Neural cell (in vitro differentiated cells): ENCODE results near the gene SLC6A3. TPM values are rescaled to one million over a fixed set of nuclear protein-coding genes. Genes with fewer than 3 reads are reported as not detected.

Experiments
- H2AFZ ChIP-seq: fragments of 200-600, 300-800 bp; sonication (generic), shearing (Covaris generic); 2 replicates; pipeline ENCODE4 v1.6.0; 2014; ENCODE audit warnings: low read depth, mild to moderate bottlenecking, antibody characterized with exemption, low read length, moderate library complexity
- H3F3A ChIP-seq: fragments of 200-600 bp; shearing (Covaris generic); 2 replicates; pipeline ENCODE4 v1.6.1; 2016; ENCODE audit warnings: mild to moderate bottlenecking, moderate library complexity, mixed read lengths, antibody characterized with exemption, low read length; ENCODE audit not compliant: insufficient read depth, poor library complexity, severe bottlenecking
- H3K27ac ChIP-seq: fragments of 200-600, 300-800 bp; sonication (generic), shearing (Covaris generic); 2 replicates; pipeline ENCODE4 v1.5.1; 2014; ENCODE audit warnings: mild to moderate bottlenecking, low read length, moderate library complexity
- H3K27me3 ChIP-seq: fragments of 300-800, 200-600 bp; sonication (generic), shearing (Covaris generic); 2 replicates; pipeline ENCODE4 v1.6.0; 2014; ENCODE audit warnings: mild to moderate bottlenecking, low read depth, low read length, moderate library complexity; ENCODE audit not compliant: insufficient read depth
- H3K36me3 ChIP-seq: fragments of 300-800, 200-600 bp; sonication (generic), shearing (Covaris generic); 2 replicates; pipeline ENCODE4 v1.5.1; 2014; ENCODE audit warnings: mild to moderate bottlenecking, antibody characterized with exemption, low read length, moderate library complexity; ENCODE audit not compliant: insufficient read depth
- H3K4me2 ChIP-seq: fragments of 300-800, 200-600 bp; sonication (generic), shearing (Covaris generic); 2 replicates; pipeline ENCODE4 v1.6.0; 2014; ENCODE audit warnings: mild to moderate bottlenecking, low read length
- H3K4me3 ChIP-seq: fragments of 300-800, 200-600 bp; sonication (generic), shearing (Covaris generic); 2 replicates; pipeline ENCODE4 v1.5.1; 2014; ENCODE audit warnings: mild to moderate bottlenecking, low read length, moderate library complexity
- H3K79me2 ChIP-seq: fragments of 200-600 bp; shearing (Covaris generic); replicated peaks from 2 replicates; pipeline ENCODE4 v1.6.0; 2014; ENCODE audit warnings: mild to moderate bottlenecking, low read length, moderate library complexity; ENCODE audit not compliant: insufficient read depth
- H3K9ac ChIP-seq: fragments of 300-800, 200-600 bp; sonication (generic), shearing (Covaris generic); 2 replicates; pipeline ENCODE4 v1.6.1; 2016; ENCODE audit warnings: mild to moderate bottlenecking, low read length, mixed read lengths
- H3K9me2 ChIP-seq: fragments of 200-600 bp; shearing (Covaris generic); 2 replicates; pipeline ENCODE4 v1.6.1; 2016; ENCODE audit warnings: mild to moderate bottlenecking, low read length, mixed read lengths; ENCODE audit not compliant: insufficient read depth
- H3K9me3 ChIP-seq: fragments of 200-600, 300-800 bp; sonication (generic), shearing (Covaris generic); 2 replicates; pipeline ENCODE4 v1.6.1; 2016; ENCODE audit warnings: mild to moderate bottlenecking, mixed run types, low read length, moderate library complexity, mixed read lengths
- H4K20me1 ChIP-seq: fragments of 200-600 bp; shearing (Covaris generic); 2 replicates; pipeline ENCODE4 v1.6.1; 2016; ENCODE audit warnings: mild to moderate bottlenecking, mixed run types; ENCODE audit not compliant: insufficient read depth
- CTCF ChIP-seq: fragments of 450-650 bp; IDR thresholded peaks from 2 replicates; pipeline ENCODE4 v1.5.1; 2014; ENCODE audit warnings: antibody characterized with exemption, mild to moderate bottlenecking, moderate library complexity; ENCODE audit not compliant: poor library complexity, severe bottlenecking
- EP300 ChIP-seq: fragments of 450-650 bp; conservative IDR thresholded peaks from 2 replicates; pipeline ENCODE4 v1.6.1; 2014; ENCODE audit warnings: antibody characterized with exemption, mild to moderate bottlenecking, moderate library complexity; ENCODE audit not compliant: poor library complexity, severe bottlenecking
- EZH2 ChIP-seq: fragments of 200-600, 300-800 bp; shearing (Covaris generic), sonication (generic); IDR thresholded peaks from 2 replicates; pipeline ENCODE4 v1.6.1; 2014; ENCODE audit warnings: antibody characterized with exemption, low read length, borderline replicate concordance, mild to moderate bottlenecking; ENCODE audit not compliant: insufficient read depth, poor library complexity, severe bottlenecking
- MXI1 ChIP-seq: fragments of 450-650 bp; conservative IDR thresholded peaks from 2 replicates; pipeline ENCODE4 v1.6.1; 2014; ENCODE audit warnings: antibody characterized with exemption, mild to moderate bottlenecking; ENCODE audit not compliant: poor library complexity, severe bottlenecking
- POLR2AphosphoS5 ChIP-seq: IDR thresholded peaks from 2 replicates; pipeline ENCODE4 v1.6.1; 2012
- RAD21 ChIP-seq: fragments of 450-650 bp; conservative IDR thresholded peaks from 2 replicates; pipeline ENCODE4 v1.6.1; 2014; ENCODE audit warnings: antibody characterized with exemption, mild to moderate bottlenecking, moderate library complexity
- REST ChIP-seq: IDR thresholded peaks from 2 replicates; pipeline ENCODE4 v1.6.1; 2012; ENCODE audit warnings: borderline replicate concordance
- SMC3 ChIP-seq: fragments of 450-650 bp; conservative IDR thresholded peaks from 2 replicates; pipeline ENCODE4 v1.6.1; 2014; ENCODE audit warnings: antibody characterized with exemption, mild to moderate bottlenecking, moderate library complexity; ENCODE audit not compliant: poor library complexity
- polyA plus RNA-seq: library from polyadenylated mRNA; depleted of rRNA; stranded (reverse); fragments of >200 nt; gene quantifications from 2 replicates; pipeline ENCODE4 v1.2.3, GENCODE V29; 2014

SLC6A3 gene
- polyA plus RNA-seq, 1 donor from 2014 or later: 0.77 TPM

- H3K9me3 ChIP-seq: no peaks in the 10 kb centered on the region
- H3K9me2 ChIP-seq: no peaks in the 10 kb centered on the region
- peaks cover 53% of the 10 kb centered on the region for H3K27me3 ChIP-seq
These were observed 60.7 kb downstream of the SLC6A3 start for GRCh38 chr5:1384521-1384920.

GRCh38 chr5:1383886-1384401 is 61.3 kb downstream of the SLC6A3 start:
- Histone ChIP-seq H3K9ac (no peak overlapping the region), H3K4me2 (no peak overlapping the region), H3K79me2 (no peaks in the 10 kb centered on the region), H3K4me3 (no peak overlapping the region), H3K9me2 (no peaks in the 10 kb centered on the region), H3K9me3 (peaks cover under 1% of the 10 kb centered on the region), H4K20me1 (no peaks in the 10 kb centered on the region), H2AFZ (no peak overlapping the region), H3F3A (no peaks in the 10 kb centered on the region), H3K36me3 (no peaks in the 10 kb centered on the region), H3K27ac (no peak overlapping the region), H3K27me3 (peaks cover 48% of the 10 kb centered on the region)
- no peak for TF ChIP-seq EP300
- TF ChIP-seq EZH2: no peak
- TF ChIP-seq RAD21: no peak
- no peak for TF ChIP-seq CTCF
- TF ChIP-seq MXI1: no peak
- no peak for TF ChIP-seq SMC3
- TF ChIP-seq REST: no peak

More at GRCh38 chr5:1384521-1384920, 60.7 kb downstream of the SLC6A3 start:
- no peak overlapping the region for H3K9ac ChIP-seq
- no peak overlapping the region for H3K4me2 ChIP-seq
- H3K27ac ChIP-seq: no peak overlapping the region
- TF ChIP-seq CTCF: no peak
- no peak for TF ChIP-seq REST
- TF ChIP-seq MXI1: no peak
- TF ChIP-seq POLR2AphosphoS5: no peak
- TF ChIP-seq SMC3: no peak
- H3K36me3 ChIP-seq: no peaks in the 10 kb centered on the region
- H2AFZ ChIP-seq: no peak overlapping the region
- no peaks in the 10 kb centered on the region for H3K79me2 ChIP-seq
- H4K20me1 ChIP-seq: no peaks in the 10 kb centered on the region
- H3F3A ChIP-seq: no peaks in the 10 kb centered on the region
- no peak overlapping the region for H3K4me3 ChIP-seq
